Vagina (tissue), 2 donors: ENCODE results near the gene KL. TPM values are rescaled to one million over a fixed set of nuclear protein-coding genes. Genes with fewer than 3 reads are reported as not detected.
A peak's percentile ranks its signal among the peaks of the same experiment; 100 is the strongest.

ENCODE experiments used
- DNase-seq, 2 donors: peaks; one replicate each; pipeline ENCODE4 v3.0.0-alpha.2; 2017; ENCODE audit errors: extremely low spot score in 2 of 2
- H3K27ac ChIP-seq: fragments of 200-600 bp; sonication (generic); one replicate; pipeline ENCODE4 v1.5.1; 2019
- H3K27me3 ChIP-seq: fragments of 200-600 bp; sonication (generic); one replicate; pipeline ENCODE4 v1.5.1; 2019
- H3K36me3 ChIP-seq, 2 donors: fragments of 200-600 bp; sonication (generic); one replicate each; pipeline ENCODE4 v1.5.1; 2017 to 2019
- H3K4me1 ChIP-seq: fragments of 200-600 bp; sonication (generic); one replicate; pipeline ENCODE4 v1.5.1; 2019
- H3K4me3 ChIP-seq, 2 donors: fragments of 200-600 bp; sonication (generic); 1 replicate in 1 of 2; 2 replicates in 1 of 2; pipeline ENCODE4 v1.5.1; 2016 to 2019
- H3K9me3 ChIP-seq: fragments of 200-600 bp; sonication (generic); one replicate; pipeline ENCODE4 v1.5.1; 2019
- POLR2A ChIP-seq, 2 donors: fragments of 450-650 bp; IDR thresholded peaks; one replicate each; pipeline ENCODE4 v1.6.1; 2017; ENCODE audit warnings: antibody characterized with exemption in 2 of 2, mild to moderate bottlenecking in 2 of 2, moderate library complexity in 2 of 2
- POLR2AphosphoS5 ChIP-seq, 2 donors: sonication (generic); formaldehyde crosslinking; IDR thresholded peaks; one replicate each; pipeline ENCODE4 v1.9.0; 2017; ENCODE audit warnings: antibody characterized with exemption in 2 of 2, mild to moderate bottlenecking in 2 of 2, low read depth in 1 of 2; ENCODE audit not compliant: insufficient read depth in 1 of 2
- intact Hi-C: fragments of 100-400 bp; cut with DNase I; formaldehyde crosslinking; loops from one replicate; pipeline ENCODE4 v1.15.1; 2023
- total RNA-seq: library from RNA; depleted of rRNA; stranded (reverse); fragments of >200 nt; gene quantifications from one replicate; pipeline ENCODE4 v1.2.3, GENCODE V29; 2016
- TF ChIP-seq, protein P1 (sequence below), 3 experiments: fragments of 450-650 bp in 2 of 3; fragments of 200-600 bp in 1 of 3; sonication (generic) in 1 of 3; IDR thresholded peaks; one replicate each; pipeline ENCODE4 v1.5.1; 2017 to 2019; ENCODE audit warnings: antibody characterized with exemption in 3 of 3, mild to moderate bottlenecking in 2 of 3, moderate library complexity in 2 of 3

Gene KL
- total RNA-seq, 1 donor from 2014 or later: 1.7 TPM

DNA sequence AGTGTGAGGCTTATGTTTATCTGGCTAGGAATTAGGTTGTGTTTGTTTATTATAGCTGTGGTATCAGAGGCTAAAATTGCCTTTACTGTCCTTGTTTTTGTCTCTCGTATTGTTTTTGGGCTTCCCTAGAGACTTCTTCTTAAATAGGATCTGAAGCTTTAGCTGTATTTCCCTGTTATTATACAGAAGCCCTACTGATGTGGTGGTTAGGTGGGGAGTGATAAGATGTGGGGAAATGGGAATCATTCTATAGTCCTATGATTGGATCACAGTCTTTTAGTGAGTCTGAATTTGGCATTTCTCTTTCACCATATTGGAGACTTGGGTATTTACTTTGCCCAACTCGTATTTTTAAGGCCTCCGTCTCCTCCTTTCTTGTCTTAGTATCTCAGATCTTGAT, 8.3 kb upstream of the KL start:
- DNase-seq: no peak
- peaks cover 9% of the 10 kb centered on the region for H3K4me1 ChIP-seq
- H3K27ac ChIP-seq: no peak overlapping the region
- no peaks in the 10 kb centered on the region for H3K36me3 ChIP-seq
- H3K27me3 ChIP-seq: no peaks in the 10 kb centered on the region
- intact Hi-C loops: no loop called here
- H3K4me3 ChIP-seq: no peak overlapping the region
- no peaks in the 10 kb centered on the region for H3K9me3 ChIP-seq
- TF ChIP-seq, protein P1, sequence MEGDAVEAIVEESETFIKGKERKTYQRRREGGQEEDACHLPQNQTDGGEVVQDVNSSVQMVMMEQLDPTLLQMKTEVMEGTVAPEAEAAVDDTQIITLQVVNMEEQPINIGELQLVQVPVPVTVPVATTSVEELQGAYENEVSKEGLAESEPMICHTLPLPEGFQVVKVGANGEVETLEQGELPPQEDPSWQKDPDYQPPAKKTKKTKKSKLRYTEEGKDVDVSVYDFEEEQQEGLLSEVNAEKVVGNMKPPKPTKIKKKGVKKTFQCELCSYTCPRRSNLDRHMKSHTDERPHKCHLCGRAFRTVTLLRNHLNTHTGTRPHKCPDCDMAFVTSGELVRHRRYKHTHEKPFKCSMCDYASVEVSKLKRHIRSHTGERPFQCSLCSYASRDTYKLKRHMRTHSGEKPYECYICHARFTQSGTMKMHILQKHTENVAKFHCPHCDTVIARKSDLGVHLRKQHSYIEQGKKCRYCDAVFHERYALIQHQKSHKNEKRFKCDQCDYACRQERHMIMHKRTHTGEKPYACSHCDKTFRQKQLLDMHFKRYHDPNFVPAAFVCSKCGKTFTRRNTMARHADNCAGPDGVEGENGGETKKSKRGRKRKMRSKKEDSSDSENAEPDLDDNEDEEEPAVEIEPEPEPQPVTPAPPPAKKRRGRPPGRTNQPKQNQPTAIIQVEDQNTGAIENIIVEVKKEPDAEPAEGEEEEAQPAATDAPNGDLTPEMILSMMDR (IDR thresholded peaks at IDR 0.05): no peak
- no peak for TF ChIP-seq POLR2AphosphoS5 (IDR thresholded peaks at IDR 0.05; ENCODE audit: insufficient read depth in 1 of 2, low read depth in 1 of 2)
- no peak for TF ChIP-seq POLR2A (IDR thresholded peaks at IDR 0.05)

DNA sequence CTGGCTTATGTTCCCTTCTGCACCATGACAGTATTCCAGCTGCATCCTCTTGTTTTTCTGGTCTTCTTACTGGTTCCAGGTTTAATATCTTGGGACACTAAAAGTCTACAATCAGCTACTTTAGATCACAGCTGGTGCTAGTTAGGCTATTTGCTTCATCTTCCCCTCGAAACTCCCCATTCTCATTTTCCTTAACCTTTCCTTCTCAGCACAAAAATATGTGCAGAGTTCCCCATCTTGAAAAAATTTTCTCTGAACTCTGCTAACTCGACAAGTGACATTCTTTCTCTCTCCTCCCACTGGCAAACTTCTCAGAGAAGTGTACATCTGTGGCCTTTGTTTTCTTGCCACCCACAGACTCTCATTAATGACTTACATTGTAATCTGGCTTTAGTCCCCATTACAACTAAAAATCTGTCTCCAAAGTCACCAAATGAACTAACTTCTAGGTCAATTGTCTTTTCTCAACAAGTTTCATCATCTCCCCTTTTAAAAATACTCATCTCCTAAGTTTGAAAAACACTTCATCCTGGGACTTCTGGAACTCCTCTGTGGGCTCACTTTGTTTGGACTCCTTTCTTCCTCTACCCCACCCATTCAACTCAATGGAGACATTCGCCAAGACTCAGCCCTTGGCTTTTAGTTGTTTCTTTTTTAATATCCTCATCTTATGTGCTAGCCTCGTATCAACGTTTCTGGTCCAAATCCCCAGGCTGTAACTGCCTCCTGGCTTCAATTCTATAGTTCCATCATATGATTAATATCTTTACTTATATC, 7.1 kb upstream of the KL start:
- DNase-seq: no peak
- no peaks in the 10 kb centered on the region for H3K9me3 ChIP-seq
- peaks cover 9% of the 10 kb centered on the region for H3K4me1 ChIP-seq
- H3K4me3 ChIP-seq: no peak overlapping the region
- H3K27me3 ChIP-seq: no peaks in the 10 kb centered on the region
- H3K36me3 ChIP-seq: no peaks in the 10 kb centered on the region
- TF ChIP-seq POLR2AphosphoS5 (IDR thresholded peaks at IDR 0.05; ENCODE audit: insufficient read depth in 1 of 2, low read depth in 1 of 2) (no peak), POLR2A (IDR thresholded peaks at IDR 0.05) (no peak)
- TF ChIP-seq, protein P1 (IDR thresholded peaks at IDR 0.05): no peak
- intact Hi-C loops: no loop called here
- no peak overlapping the region for H3K27ac ChIP-seq

- Histone ChIP-seq H3K27ac (no peak overlapping the region), H3K4me3 (no peak overlapping the region), H3K9me3 (no peaks in the 10 kb centered on the region), H3K4me1 (no peaks in the 10 kb centered on the region), H3K36me3 (no peaks in the 10 kb centered on the region), H3K27me3 (no peaks in the 10 kb centered on the region)
- intact Hi-C loops: no loop called here
- no peak for DNase-seq
- TF ChIP-seq POLR2AphosphoS5 (IDR thresholded peaks at IDR 0.05; ENCODE audit: insufficient read depth in 1 of 2, low read depth in 1 of 2) (no peak), POLR2A (IDR thresholded peaks at IDR 0.05) (no peak)
- TF ChIP-seq, protein P1 (IDR thresholded peaks at IDR 0.05): no peak
Measured at GRCh38 chr13:33011828-33012470, 4.3 kb upstream of the KL start.

DNA sequence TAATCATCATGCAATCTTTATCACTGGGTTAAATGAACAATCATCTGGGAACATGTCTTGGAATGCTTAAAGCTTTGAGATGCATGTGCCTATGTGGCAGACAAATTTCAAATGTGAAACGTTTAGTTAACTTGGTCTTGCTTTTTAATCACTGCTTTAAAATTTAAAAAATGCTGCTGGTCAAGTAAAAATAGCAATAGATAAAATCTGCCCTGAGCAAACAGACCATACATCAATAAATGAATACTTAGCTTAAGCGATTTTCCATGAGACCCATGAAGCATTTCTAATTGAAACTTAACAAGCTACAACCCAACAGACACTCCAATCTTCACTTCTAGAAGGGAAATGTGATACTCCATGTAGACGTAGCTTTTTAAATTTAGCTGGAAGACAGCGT, 1.9 kb upstream of the KL start:
- no peaks in the 10 kb centered on the region for H3K9me3 ChIP-seq
- intact Hi-C loops: no loop called here
- no peak for DNase-seq
- no peaks in the 10 kb centered on the region for H3K27me3 ChIP-seq
- H3K36me3 ChIP-seq: no peaks in the 10 kb centered on the region
- TF ChIP-seq, protein P1 (IDR thresholded peaks at IDR 0.05): no peak
- no peak for TF ChIP-seq POLR2AphosphoS5 (IDR thresholded peaks at IDR 0.05; ENCODE audit: insufficient read depth in 1 of 2, low read depth in 1 of 2)
- no peak for TF ChIP-seq POLR2A (IDR thresholded peaks at IDR 0.05)
- H3K4me3 ChIP-seq: no peak overlapping the region
- no peaks in the 10 kb centered on the region for H3K4me1 ChIP-seq
- no peak overlapping the region for H3K27ac ChIP-seq

DNA sequence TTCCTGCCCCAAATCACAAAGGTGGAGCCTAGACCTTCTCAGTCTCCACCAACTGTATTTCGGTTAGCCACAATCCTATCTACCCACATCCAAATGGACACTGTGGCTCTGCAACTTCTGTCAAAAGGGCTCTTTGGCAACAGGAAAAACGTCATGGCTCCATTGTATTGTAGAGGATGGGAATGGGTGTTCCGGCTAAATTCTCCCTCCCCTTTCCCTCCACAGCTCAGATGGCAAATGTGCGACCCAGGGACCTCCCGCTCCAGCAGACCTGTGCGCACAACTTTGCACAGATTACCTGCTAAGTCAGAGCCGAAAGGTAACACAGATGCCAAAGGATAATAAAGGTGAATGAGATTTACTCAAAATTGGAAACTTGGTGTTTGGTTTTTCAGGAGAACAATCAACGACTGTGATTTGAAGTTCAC, 968 bp upstream of the KL start:
- TF ChIP-seq, protein P1 (IDR thresholded peaks at IDR 0.05): no peak
- TF ChIP-seq POLR2AphosphoS5 (IDR thresholded peaks at IDR 0.05; ENCODE audit: insufficient read depth in 1 of 2, low read depth in 1 of 2) (no peak), POLR2A (IDR thresholded peaks at IDR 0.05) (no peak)
- no peak for DNase-seq
- no peaks in the 10 kb centered on the region for H3K27me3 ChIP-seq
- peak overlapping the region in 1 of 2 donors; percentile 52 for H3K4me3 ChIP-seq
- H3K27ac ChIP-seq: no peak overlapping the region
- H3K9me3 ChIP-seq: no peaks in the 10 kb centered on the region
- intact Hi-C loops: no loop called here
- H3K4me1 ChIP-seq: no peaks in the 10 kb centered on the region
- no peaks in the 10 kb centered on the region for H3K36me3 ChIP-seq
